HG03066 (cell line): Measurements from ENCODE around the gene CHCHD2.
"Not testable (repeated sequence)": the region's sequence is repeated elsewhere in the genome, so short reads cannot be mapped to it uniquely, and the experiment has no call there.

Source experiments
- ATAC-seq: cut with Tn5 transposase; IDR thresholded peaks from one replicate; pipeline ENCODE4 v1.9.1; 2021; ENCODE audit warnings: low read depth; ENCODE audit not compliant: unreplicated experiment

Gene CHCHD2

GRCh38 chr7:56106108-56107073 is at the start of gene CHCHD2:
Gene CHCHD2 (minus strand): TSS chr7:56106476. CDS start chr7:56106413, 63 bp downstream.
- peak; percentile 100 for ATAC-seq

- not testable (repeated sequence) for ATAC-seq
Observed at GRCh38 chr7:56131062-56131461, 24.8 kb upstream of the CHCHD2 start.

GRCh38 chr7:56127241-56127975 is 21.1 kb upstream of the CHCHD2 start:
- no peak for ATAC-seq

GRCh38 chr7:56125831-56126230 is 19.6 kb upstream of the CHCHD2 start:
- no peak for ATAC-seq

- no peak for ATAC-seq
Observed at GRCh38 chr7:56124981-56125380, 18.7 kb upstream of the CHCHD2 start.

- no peak for ATAC-seq
Observed at GRCh38 chr7:56121440-56121839, 15.2 kb upstream of the CHCHD2 start.

GRCh38 chr7:56115852-56116538 is 9.7 kb upstream of the CHCHD2 start, which contains the start of gene NUPR2:
Gene NUPR2 (minus strand): TSS chr7:56116417. CDS start chr7:56116314, 103 bp downstream.
- no peak for ATAC-seq

- not testable (repeated sequence) for ATAC-seq
Observed at GRCh38 chr7:56112244-56112643, 6.0 kb upstream of the CHCHD2 start.

- ATAC-seq: no peak
Observed at GRCh38 chr7:56110611-56111010, 4.3 kb upstream of the CHCHD2 start.

- ATAC-seq: no peak
Observed at GRCh38 chr7:56107954-56108258, 1.6 kb upstream of the CHCHD2 start.

- peak; percentile 27 for ATAC-seq
Observed at GRCh38 chr7:56105508-56105907, 768 bp downstream of the CHCHD2 start.

- ATAC-seq: not testable (repeated sequence)
Observed at GRCh38 chr7:56104138-56104537, 2.1 kb downstream of the CHCHD2 start.

GRCh38 chr7:56099653-56100052 is 6.6 kb downstream of the CHCHD2 start:
- no peak for ATAC-seq

GRCh38 chr7:56098187-56099008 is 7.9 kb downstream of the CHCHD2 start:
- not testable (repeated sequence) for ATAC-seq

GRCh38 chr7:56097700-56098099 is 8.6 kb downstream of the CHCHD2 start:
- no peak for ATAC-seq

GRCh38 chr7:56092789-56093531 is 13.3 kb downstream of the CHCHD2 start, which contains the start of gene PHKG1:
Gene PHKG1 (minus strand): TSS chr7:56092952. CDS start chr7:56088941, 4,011 bp downstream.
- no peak for ATAC-seq

- not testable (repeated sequence) for ATAC-seq
Observed at GRCh38 chr7:56092388-56092787, 13.9 kb downstream of the CHCHD2 start.

- ATAC-seq: no peak
Observed at GRCh38 chr7:56091591-56091990, 14.7 kb downstream of the CHCHD2 start.

- no peak for ATAC-seq
Observed at GRCh38 chr7:56087445-56087844, 18.8 kb downstream of the CHCHD2 start.
